NCI-H748 (cell line): ENCODE results near the gene ATRN.
"Not testable (repeated sequence)": the region's sequence is repeated elsewhere in the genome, so short reads cannot be mapped to it uniquely, and the experiment has no call there.

ENCODE experiments used
- DNase-seq: peaks from one replicate; lab custom pipeline; 2025; ENCODE audit not compliant: unreplicated experiment; lab: John Stamatoyannopoulos, UW

The ATRN gene

DNA sequence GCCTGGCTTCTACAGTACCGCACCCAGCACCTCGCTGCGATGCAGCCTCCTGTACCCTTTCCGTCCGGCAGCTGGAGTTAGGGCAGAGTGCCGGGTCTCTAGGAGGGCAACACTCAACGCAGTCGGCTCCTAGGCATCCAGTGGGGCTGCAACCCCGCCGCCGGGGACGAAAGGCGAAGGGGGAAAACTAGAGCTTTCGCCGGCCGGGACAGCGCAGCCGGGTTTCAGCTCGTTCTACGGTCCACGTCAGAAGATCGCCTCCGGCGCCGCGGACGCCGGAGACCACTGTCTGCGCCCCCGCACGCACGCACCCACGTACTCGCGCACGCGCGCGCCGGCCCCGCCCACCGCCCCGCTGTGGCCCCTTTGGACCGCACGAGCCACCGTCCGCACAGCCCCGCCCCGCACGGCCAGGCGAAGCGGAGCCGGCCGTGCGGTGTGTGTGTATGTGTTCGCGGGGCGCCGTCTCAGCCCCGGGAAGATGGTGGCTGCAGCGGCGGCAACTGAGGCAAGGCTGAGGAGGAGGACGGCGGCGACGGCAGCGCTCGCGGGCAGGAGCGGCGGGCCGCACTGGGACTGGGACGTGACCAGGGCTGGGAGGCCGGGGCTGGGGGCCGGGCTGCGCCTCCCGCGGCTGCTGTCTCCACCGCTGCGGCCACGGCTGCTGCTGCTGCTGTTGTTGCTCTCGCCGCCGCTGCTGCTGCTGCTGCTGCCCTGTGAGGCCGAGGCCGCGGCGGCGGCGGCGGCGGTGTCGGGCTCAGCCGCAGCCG lies at the start of gene ATRN:
Gene ATRN, plus strand, starts transcription at position 392 of the 770 bp plus-strand sequence. Its CDS starts 90 bp downstream, at position 482.
- peak; percentile 96 for DNase-seq

DNA sequence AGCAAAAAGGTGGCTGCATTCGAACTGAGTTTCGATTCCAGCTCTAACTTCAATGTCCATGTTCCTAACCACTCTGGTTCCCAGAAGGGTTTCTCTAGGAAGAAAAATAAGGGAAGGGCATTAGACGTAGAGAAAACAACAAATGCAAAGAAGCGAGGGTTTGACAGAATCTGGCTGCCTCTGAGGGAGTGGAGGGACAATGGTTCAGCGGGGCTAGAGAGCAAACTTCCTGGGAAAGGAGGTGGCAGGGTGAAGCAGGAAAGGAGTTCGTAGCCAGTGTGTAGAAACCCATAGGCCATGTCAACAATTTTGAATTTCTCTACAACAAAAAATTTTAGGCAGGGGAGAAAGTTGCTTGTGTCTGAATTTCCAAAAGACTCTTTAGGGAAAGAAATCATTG lies 48.8 kb upstream of the ATRN start:
- no peak for DNase-seq

DNA sequence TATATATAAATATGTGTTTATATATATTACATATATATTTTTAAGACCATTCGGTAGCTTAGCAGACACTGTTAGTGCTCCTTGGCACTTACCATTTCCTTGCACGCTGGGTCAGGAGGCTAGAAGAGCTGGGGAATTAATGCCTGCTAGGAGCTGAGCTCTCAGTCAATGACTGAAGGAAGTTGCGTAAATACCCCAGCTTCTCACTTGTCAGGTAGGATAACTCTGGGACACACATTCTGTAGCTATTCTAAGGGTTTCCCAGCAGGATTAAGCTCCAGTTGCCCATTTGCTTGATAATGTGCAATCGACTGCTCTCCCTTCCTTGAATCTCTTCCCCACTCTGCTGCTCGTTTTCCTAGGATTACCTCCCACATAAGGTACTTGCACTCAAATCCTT lies 47.7 kb upstream of the ATRN start:
- DNase-seq: no peak

DNA sequence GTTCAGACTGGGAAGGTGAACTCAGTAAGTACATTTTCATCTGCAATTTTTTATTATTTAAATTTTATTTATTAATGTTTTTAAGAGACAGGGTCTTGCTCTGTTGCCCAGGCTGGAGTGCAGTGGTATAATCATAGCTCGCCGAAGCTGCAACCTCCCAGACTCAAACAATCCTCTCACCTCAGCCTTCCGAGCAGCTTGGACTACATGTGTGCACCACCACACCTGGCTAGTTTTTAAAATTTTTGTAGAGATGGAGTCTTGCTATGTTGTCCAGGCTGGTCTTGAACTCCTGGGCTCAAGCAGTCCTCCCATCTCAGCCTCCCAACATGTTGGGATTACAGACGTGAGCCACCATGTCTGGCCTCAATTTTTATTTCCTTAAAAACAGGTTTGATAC lies 44.1 kb upstream of the ATRN start:
- DNase-seq: not testable (repeated sequence)

DNA sequence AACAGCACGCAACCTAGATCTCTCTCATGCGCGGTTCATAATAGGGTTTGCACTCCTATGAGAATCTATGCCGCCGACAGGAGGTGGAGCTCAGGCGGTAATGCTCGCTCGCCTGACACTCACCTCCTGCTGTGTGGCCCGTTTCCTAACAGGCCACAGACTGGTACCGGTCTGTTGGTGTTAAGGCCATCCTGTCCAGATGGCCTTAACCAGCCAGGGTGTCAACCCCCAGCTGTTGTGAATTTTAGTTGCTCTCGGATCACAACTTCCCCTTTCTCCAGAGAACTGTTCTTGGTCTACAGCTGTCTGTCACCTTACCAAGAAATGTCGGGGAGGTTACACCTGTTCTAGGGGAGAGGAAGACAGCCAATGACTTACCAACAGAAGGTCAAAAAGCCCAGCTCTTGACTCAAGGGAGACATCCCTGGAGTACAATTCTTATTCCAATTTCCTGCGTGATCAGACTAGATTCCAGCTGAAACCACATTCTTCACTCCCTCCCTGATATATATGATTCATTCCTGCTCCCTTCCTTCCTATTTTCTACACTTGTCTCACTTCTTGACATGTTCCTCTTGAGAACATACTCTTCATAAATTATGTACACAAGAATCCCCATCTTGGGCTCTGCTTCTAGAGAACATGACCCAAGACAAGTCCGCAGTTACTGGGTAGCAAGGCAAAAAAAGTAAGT lies 40.3 kb upstream of the ATRN start:
- DNase-seq: no peak

DNA sequence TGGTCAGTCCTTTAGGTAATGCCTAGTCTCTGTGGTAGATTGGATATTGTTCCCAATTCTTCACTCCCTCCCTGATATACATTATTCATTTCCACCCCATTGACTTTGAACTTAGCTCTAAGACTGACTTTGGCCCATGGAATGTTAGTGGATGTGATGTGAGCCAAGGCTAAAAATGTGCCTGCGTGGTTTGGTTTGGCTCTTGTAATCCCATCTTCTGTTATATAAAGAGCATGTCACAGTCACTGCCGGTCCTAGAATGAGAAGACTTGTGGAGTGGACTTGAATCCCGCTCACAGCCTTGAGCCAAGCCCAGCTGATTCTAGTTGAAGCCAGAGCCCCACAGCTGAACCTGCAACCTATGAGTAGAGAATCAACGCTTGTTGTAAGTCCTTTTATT lies 39.7 kb upstream of the ATRN start:
- DNase-seq: no peak

DNA sequence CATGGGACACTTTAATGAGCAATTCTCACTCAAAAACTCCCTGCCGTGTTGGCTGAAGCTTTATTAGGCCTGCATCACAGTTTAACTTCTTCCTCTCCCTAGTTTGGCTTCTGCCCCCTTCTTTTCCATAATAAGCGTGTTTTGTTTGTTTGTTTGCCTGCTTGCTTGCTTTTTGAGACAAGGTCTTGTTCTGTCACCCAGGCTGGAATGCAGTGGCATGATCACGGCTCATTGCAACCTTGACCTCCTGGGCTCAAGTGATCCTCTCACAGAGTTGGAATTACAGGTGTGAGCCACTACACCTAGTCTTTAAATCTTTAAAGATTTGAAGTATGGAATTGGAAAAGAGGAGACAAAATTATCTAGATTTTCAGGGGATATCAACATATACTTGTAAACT lies 38.0 kb upstream of the ATRN start:
- DNase-seq: no peak

DNA sequence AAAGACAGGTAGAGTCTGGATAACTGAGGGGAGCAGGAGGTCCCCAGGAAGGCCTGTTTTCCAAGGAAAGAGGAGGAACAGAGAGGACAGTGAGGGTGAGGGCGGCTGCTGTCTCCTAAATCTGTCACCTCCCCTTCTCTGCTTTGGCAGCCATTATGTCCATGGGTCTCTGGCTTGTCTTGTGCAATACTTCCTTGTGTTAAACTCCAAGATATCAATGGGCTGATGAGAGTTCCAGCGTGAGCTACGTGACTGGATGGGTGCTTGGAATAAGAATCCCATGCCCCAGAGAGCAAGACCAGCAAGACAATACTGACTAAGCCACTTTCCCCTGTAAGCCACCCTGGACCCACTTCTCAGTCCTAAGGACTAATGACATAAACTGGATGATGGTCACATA lies 37.1 kb upstream of the ATRN start:
- DNase-seq: no peak

DNA sequence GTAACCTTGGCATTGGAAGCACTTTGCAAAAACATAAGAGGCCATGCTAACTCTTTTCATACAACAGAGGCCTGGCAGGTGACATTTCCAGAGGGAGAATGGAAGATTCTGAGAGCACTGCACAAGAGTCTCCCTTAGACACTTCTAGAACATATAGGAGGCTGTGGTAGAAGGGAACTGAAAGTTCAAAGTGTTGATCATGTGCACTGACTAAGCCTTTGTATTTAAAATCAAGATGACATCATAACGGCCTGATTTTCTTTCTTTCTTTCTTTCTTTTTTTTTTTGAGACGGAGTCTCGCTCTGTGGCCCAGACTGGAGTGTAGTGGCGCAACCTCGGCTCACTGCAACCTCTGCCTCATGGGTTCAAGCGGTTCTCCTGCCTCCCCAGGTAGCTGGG lies 36.6 kb upstream of the ATRN start:
- DNase-seq: no peak

DNA sequence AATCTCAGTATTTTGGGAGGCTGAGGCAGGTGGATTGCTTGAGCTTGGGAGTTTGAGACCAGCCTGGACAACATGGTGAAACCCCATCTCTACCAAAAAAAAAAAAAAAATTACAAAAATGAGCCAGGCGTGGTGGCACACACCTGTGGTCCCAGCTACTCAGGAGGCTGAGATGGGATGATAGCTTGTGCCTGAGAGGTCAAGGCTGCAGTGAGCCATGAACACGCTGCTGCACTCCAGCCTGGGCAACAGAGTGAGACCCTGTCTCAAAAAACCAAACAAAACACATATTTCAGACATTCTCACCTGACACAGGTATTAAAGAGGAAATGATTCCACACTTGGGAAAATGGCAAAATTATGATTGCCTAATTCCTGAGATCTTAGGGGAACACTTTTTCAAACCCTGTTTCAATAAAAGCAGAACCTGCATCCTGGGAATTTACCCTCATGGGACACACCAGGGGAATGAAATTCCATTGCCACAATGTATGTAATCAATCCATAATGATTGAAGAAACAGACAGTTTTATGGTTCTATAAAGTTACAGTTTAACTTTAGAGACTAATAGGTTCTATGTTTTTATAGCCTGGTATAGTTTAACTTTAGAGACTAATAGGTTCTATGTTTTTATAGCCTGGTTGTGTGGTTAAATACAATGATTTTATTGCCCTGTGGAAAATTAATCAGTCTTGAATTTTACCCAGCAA lies 33.8 kb upstream of the ATRN start:
- no peak for DNase-seq

DNA sequence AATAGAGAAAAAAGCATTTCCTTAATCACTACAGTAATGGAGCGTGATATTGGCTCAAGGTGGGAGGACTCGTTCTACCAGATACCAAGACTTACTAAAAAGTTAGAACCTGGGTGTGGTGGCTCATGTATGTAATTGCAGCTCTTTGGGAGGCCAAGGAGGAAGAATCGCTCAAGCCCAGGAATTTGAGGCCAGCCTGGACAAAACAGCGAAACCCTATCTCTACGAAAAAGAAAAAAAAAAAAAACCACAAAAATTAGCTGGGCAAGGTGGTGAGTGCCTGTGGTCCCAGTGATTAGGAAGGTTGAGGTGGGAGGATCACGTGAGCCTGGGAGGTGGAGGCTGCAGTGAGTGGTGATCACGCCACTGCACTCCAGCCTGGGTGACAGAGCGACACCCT lies 24.0 kb upstream of the ATRN start:
- DNase-seq: no peak

DNA sequence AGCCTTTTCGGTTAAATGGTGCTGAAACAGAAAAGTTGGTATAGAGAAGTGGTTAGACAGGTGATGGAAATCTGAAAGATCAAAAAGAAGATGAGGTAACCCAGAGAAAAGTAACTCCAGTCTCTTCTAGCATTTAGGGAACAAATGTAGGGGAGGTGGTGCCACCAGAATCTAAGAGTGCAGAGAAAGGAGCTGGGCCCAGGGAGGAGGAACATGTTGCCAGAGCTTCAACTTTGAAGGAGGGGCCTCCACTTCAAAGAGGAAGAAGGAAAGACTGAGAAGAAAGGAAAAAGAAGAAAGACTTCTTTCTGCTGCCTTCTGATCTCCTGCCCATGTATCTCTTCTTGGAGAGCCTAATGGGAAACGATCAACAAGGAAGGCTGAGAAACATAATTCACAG lies 23.5 kb upstream of the ATRN start:
- no peak for DNase-seq

DNA sequence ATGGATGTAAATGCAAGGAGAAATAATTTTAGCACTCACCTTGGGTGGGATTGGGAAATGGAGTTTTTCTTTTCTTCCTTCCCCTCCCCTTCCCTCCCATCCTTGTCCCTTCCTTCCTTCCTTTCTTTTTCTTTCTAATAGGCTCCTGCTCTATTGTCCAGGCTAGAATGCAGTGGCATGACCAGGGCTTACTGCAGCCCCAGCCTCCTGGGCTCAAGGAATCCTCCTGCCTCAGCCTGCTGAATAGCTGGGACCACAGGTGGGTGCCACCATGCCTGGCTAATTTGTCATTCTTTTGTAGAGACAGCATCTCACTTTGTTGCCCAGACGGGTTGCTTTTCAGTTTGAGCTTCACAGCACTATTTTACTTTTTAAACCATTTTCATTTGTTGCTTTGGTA lies 21.5 kb upstream of the ATRN start:
- DNase-seq: no peak

DNA sequence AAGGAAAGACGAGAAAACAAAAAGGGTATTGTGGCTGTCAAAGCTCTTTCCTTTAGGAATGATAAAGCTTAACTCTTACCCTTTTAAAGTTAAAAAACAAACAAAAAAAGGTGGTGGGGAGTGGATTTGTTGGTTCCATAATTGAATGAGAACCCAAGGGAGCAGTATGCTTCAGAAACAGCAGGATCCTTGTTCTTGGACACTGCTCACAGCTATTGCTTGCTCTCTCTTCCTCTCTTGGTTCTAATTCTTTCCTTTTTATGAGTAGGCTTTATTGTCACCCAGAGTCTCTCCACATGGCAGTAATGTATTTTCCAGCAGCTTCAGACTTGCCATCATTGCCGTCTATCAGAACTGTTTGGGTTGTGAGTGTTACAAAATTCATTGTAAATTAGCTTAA lies 18.7 kb upstream of the ATRN start:
- no peak for DNase-seq

DNA sequence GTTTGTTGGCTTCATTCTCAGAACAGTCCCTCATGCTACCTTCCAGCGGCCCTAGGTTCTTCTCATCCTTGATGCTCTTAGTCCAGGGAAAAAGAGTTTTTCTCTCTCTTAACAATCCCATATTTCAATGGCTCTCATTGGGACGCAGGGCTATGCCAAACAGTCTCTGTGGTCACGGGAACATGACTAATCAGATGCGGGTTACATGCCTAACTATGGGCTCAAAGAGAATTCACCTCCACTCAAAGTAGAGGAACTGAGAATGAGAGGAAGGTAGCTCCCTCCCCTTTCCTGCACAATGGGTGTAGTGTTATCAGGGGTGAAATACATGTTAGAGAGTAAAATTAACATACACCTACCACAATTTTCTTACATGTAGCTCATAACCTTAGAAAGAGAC lies 18.1 kb upstream of the ATRN start:
- DNase-seq: no peak

DNA sequence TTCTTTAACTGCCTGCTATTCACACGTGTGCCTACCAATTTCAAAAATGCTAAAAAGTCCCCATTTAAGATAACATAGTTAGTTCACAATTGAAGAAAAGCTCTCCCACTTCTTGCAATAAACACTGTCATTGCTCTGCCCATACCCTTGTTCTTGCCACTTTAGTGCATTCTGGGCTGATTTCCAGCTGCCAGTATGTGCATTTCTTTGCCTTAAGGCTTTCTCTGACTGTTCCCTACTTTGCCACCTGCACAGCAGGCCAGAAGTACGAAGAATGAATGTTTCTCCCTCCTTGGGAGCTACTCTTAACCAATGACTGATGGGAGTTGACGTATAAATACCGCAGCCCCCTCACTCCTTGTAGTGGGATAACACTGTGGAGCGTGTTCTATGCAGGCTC lies 16.0 kb upstream of the ATRN start:
- no peak for DNase-seq

DNA sequence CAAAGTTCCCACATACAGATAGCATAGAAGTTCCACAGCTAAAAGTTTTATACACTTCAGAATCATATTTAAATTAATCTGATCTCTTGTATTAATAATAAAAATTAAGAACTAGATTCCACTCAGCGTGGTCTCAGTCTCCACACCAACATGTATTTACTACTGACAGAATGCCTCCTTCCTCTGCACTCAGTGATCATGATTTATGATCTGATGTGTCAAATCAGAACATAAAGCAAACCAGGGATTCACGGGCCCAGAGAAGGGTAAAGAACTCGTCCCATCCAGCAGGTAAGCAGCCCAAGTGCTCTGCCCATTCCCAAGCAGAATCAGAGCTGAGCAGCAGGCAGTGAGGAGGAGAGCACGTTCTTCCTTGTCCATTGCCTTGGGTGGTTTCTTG lies 14.2 kb upstream of the ATRN start:
- DNase-seq: no peak

DNA sequence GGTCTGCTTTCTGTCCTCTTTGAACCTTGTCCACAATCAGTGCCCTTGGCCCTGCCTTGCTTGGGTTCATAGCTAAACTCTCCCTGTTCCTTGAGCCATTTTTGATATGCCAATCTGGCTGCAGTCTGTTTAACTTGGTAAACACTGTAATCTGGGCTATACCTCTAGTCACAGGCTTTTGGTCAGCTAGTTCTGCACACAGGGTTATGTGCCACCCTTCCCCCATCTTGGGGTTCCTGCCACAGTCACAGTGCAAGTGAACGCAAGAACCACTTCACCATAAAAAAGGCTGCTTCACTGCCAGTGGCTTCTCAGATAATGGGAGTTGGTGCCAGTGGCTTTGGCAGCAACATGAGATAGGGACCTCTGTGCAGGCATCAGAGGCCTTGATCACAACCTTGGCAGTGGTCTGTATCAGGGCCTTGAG lies 10.9 kb upstream of the ATRN start:
- no peak for DNase-seq

DNA sequence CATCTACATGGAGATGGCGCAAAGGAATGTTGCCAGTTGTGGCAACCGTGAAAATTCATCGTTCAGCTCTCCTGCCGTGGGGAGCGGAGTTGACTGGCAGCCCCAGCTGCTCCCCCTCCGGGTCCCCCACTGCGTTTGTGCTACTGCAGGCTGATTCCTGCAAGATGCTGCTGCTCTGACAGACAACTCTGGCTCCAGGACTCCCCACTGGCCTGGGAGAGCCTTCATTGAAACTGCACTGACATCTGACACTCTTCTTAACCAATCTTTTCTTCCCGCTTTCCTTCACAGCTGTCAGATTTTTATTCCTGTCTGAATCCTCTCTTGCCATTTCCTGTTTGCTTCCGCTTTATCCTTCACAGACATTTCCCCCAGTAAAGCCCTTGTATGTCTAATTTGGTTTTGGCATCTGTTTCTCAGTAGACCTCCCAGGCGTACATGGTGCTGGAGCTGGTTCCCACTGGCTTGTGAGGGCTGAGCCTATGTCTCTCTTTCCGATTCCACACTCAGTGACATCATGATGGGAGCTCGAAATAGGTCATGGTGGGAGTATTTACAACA lies 9.5 kb upstream of the ATRN start:
- DNase-seq: no peak

DNA sequence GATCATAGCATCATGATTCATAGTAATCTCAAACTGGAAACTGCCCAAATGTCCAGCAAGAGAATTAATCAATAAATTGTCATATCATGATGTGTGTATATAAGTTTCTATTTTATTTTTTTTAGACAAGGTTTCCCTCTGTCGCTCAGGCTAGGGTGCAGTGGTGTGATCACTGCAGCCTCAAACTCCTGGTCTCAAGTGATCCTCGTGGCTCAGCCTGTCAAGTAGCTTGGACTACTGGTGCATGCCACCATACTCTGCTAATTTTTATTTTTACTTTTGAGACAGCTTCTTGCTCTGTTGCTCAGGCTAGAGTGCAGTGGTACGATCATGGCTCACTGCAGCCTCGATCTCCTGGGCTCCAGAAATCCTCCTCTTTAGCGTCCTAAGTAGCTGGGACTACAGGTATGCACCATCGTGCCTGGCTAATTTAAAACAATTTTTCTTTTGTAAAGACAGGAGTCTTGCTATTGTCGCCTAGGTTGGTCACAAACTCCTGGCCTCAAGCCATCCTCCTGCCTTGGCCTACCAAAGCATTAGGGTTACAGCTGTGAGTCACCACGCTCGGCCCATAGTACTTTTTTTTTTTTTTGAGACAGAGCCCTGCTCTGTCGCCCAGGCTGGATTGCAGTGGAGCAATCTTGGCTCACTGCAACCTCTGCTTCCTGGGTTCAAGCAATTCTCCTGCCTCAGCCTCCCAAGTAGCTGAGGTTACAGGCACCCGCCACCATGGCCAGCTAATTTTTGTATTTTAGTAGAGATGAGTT lies 8.7 kb upstream of the ATRN start:
- no peak for DNase-seq

DNA sequence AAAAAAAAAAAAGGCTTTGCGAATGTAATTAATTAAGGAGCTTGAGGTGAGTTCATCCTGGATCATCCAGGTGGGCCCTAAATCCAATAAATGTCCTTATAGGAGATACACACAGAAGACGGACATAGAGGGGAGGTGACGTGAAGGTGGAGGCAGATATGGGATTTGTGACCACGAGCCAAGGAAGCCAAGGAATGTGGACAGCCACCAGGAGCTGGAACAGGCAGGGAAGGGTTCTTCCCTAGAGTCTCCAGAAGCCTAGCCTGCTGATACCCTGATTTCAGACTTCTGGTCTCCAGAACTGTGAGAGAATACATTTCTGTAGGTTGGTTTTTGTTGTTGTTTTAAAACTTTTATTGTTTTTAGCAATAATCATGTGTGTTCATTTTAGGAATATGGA lies 6.7 kb upstream of the ATRN start:
- no peak for DNase-seq
